Fibroblast of the aortic adventitia (primary cell): ENCODE data around the gene ARL8B. TPM values are rescaled to one million over a fixed set of nuclear protein-coding genes. Genes with fewer than 3 reads are reported as not detected.
"Not testable (repeated sequence)": the region's sequence is repeated elsewhere in the genome, so short reads cannot be mapped to it uniquely, and the experiment has no call there.

Source experiments
- DNase-seq: peaks from one replicate; pipeline ENCODE4 v3.0.0-alpha.2; 2010; ENCODE audit warnings: low read depth
- H3K4me3 ChIP-seq: 2 replicates; pipeline ENCODE4 v1.5.1; 2011; ENCODE audit warnings: low read depth, mild to moderate bottlenecking, control low read depth, low read length, moderate library complexity
- CTCF ChIP-seq: IDR thresholded peaks from 2 replicates; pipeline ENCODE4 v1.5.1; 2011; ENCODE audit warnings: mild to moderate bottlenecking, low read length, control low read depth, inconsistent platforms; ENCODE audit not compliant: insufficient read depth
- total RNA-seq: library from RNA; depleted of rRNA; stranded (reverse); fragments of >200 nt; gene quantifications from 2 replicates; pipeline ENCODE4 v1.2.3, GENCODE V29; 2012; ENCODE audit warnings: low replicate concordance

ARL8B gene
- total RNA-seq = 89.0 and 92.0 TPM in 2 replicates

DNA sequence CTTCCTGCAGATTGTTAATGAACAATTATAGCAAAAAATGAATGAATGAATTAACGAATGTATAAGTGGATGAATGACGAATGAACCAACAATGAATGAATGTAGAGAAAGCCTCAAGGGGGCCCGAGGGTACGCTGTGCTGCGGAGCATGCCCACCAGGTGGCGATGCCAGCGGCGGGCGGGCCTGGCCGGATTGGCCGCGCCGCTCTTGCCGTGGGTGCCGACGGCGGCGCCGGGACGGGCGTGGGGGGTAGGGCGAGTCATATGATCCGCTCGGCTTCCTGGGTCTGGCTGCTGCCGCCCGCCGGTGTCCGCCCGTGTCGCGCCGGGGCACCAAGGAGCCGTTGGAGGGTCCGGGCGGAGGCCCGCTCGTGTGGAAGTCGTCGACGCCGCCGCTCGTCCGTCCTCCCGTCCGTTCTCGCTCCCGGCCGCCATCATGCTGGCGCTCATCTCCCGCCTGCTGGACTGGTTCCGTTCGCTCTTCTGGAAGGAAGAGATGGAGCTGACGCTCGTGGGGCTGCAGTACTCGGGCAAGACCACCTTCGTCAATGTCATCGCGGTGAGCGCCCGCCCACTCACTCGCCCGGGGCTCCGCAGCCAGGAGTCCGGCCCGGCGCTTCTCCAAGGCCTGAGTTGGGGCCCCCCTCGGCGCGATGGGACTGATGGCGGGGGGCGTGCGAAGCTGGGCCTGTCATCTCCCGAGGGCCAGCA is at the start of gene ARL8B:
TSS of gene ARL8B (plus strand) at position 263 of the 711 bp plus-strand sequence. CDS start at position 437, 174 bp downstream.
- peak; percentile 82 for DNase-seq
- peak; percentile 90 for TF ChIP-seq CTCF
- H3K4me3 ChIP-seq = peak within 1 kb of the TSS; percentile 93

DNA sequence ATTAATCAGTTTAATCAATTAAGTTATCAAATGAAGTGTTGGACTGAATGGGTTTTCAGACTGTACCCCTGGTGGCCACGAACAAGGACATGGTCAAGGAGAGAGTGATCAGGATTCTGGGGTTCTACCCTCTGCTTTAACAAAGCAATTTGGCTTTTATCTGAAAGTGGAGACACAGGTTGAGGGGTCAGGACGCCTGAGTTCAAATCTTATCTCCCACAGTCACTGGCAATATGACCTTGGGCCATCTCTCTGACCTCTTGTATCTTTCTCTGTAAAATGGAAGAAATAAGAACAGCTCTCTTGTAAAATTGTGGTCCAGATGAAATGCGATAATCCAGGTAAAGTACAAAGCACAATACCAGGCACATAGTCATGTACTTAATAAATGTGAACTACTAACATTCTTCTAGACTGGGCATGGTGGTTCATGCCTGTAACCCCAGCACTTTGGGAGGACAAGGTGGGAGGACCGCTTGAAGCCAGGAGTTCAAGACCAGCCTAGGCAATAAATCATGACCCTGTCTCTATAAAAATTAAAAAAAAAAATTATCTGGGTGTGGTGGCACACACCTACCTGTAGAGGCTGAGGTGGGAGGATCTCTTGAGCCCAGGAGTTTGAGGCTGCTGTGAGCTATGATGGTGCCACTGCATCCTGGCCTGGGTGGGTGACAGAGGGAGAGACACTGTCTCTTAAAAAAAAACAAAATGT is 48.6 kb upstream of the ARL8B start:
- TF ChIP-seq CTCF = no peak
- no peak overlapping the region for H3K4me3 ChIP-seq
- no peak for DNase-seq

DNA sequence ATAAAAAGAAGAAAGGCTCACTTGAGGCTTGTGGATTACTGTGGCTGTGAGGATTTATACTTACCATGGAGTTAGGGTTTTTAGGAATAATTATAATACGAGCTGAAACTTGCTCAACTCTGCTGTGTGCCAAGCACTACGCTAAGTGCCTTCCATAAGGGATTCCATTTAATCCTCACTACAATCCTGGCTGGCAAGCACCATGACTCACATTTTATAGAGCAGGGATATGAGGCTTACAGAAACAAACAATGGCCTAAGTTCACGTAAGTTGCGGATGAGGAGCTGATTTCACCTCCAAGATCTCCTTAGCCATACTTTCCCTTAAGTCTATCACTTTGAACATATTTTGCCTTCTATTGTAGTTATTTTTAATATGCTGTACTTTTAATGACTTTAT is 43.9 kb upstream of the ARL8B start:
- no peak overlapping the region for H3K4me3 ChIP-seq
- peak; percentile 32 for DNase-seq
- TF ChIP-seq CTCF = no peak

GRCh38 chr3:5079761-5080160 is 42.3 kb upstream of the ARL8B start:
- no peak overlapping the region for H3K4me3 ChIP-seq
- no peak for TF ChIP-seq CTCF
- DNase-seq = no peak

DNA sequence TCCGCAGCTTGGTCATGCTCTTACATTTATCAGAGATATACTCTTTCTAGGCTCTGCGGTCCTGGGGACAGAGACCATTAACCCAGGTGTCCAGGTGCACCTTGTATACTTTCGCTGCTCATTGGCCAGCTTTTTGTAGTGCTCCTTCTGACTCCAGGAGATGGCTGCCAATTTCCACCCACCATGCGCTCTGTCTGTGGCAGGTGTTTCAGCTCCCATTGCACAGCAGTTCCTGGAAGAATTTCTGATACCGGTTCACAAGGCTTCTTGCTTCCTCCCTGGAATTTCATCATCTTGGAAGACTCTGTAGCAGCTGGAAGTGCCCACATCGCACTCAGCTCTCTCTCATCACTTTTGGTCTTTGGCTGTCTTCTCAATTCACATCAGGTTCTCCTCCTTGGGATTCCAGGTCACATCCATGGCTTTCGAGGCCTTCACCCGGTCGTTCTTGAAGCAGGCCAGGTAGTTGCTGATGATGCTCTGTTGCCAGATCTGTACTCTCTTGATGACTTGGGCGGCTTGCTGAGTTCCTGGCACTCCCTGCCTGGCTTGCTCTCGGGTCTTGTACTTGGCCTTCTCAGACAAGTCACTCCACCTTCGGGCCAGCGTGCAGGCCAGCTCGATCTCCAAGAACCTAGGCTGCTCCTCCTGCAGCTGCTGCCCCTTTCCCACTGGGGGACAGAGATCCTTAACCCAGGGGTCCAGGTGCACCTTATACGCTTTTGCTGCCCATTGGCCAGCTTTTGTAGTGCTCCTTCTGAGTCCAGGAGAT is 41.1 kb upstream of the ARL8B start:
- no peak for DNase-seq
- no peak for TF ChIP-seq CTCF
- no peak overlapping the region for H3K4me3 ChIP-seq

DNA sequence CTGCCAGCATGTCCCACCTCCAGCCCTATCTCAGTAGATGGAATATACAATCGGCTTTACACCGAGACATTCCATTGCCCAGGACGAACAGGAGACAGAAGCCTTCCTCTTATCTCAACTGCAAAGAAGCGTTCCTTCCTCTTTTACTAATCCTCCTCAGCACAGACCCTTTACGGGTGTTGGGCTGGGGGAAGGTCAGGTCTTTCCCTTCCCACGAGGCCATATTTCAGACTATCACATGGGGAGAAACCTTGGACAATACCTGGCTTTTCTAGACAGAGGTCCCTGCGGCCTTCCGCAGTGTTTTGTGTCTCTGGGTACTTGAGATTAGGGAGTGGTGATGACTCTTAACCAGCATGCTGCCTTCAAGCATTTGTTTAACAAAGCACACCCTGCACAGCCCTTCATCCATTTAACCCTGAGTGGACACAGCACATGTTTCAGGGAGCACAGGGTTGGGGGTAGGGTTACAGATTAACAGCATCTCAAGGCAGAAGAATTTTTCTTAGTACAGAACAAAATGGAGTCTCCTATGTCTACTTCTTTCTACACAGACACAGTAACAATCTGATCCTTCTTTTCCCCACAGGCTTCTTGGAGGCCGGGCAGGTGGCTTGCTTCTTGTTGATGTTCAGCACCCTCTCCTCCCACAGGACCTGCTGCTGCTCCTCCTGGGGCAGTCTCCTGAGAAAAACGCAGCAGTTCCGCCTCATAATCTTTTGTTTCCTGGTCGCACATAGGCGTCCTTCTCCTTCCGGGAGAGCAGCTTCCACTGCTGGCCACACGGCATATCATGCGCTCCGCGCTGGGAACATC is 39.9 kb upstream of the ARL8B start:
- not testable (repeated sequence) for DNase-seq, H3K4me3 ChIP-seq
